Neural progenitor cell (in vitro differentiated cells): Measurements from ENCODE around the gene PLEKHG1. TPM values are rescaled to one million over a fixed set of nuclear protein-coding genes. Genes with fewer than 3 reads are reported as not detected.

ENCODE experiments used
- DNase-seq: peaks from one replicate; pipeline ENCODE4 v3.0.0-alpha.2; 2016; ENCODE audit warnings: low spot score
- H2AFZ ChIP-seq: fragments of 200-600 bp; sonication (generic); replicated peaks from 2 replicates; pipeline ENCODE4 v1.6.1; 2016; ENCODE audit warnings: antibody characterized with exemption
- H3F3A ChIP-seq: fragments of 200-600 bp; sonication (generic); 2 replicates; pipeline ENCODE4 v1.6.1; 2016; ENCODE audit warnings: antibody characterized with exemption, low read depth
- H3K27ac ChIP-seq: fragments of 200-600 bp; sonication (generic); 2 replicates; pipeline ENCODE4 v1.5.1; 2016; ENCODE audit warnings: mild to moderate bottlenecking
- H3K27me3 ChIP-seq: fragments of 200-600 bp; sonication (generic); 2 replicates; pipeline ENCODE4 v1.6.1; 2016; ENCODE audit warnings: mild to moderate bottlenecking, moderate library complexity
- H3K36me3 ChIP-seq: fragments of 200-600 bp; sonication (generic); 2 replicates; pipeline ENCODE4 v1.5.1; 2016
- H3K4me1 ChIP-seq: fragments of 200-600 bp; sonication (generic); 2 replicates; pipeline ENCODE4 v1.6.1; 2016; ENCODE audit warnings: mixed run types
- H3K4me2 ChIP-seq: fragments of 200-600 bp; sonication (generic); 2 replicates; pipeline ENCODE4 v1.6.1; 2016
- H3K4me3 ChIP-seq: fragments of 200-600 bp; sonication (generic); 2 replicates; pipeline ENCODE4 v1.5.1; 2016
- H3K79me2 ChIP-seq: fragments of 200-600 bp; sonication (generic); 2 replicates; pipeline ENCODE4 v1.6.1; 2016; ENCODE audit warnings: low read depth
- H3K9ac ChIP-seq: fragments of 200-600 bp; sonication (generic); 2 replicates; pipeline ENCODE4 v1.6.1; 2016
- H3K9me3 ChIP-seq: fragments of 200-600 bp; sonication (generic); 2 replicates; pipeline ENCODE4 v1.5.1; 2016; ENCODE audit warnings: low read depth
- H4K20me1 ChIP-seq: fragments of 200-600 bp; sonication (generic); 2 replicates; pipeline ENCODE4 v1.6.1; 2016; ENCODE audit warnings: low read depth
- H3K27ac Mint-ChIP-seq: 3 replicates; pipeline ENCODE4 v1.8.0; 2021; ENCODE audit warnings: mixed read lengths
- H3K27me3 Mint-ChIP-seq: 2 replicates; pipeline ENCODE4 v1.8.0; 2022; ENCODE audit warnings: low read depth, mild to moderate bottlenecking, inconsistent platforms, moderate library complexity, mixed read lengths; ENCODE audit not compliant: insufficient read depth
- H3K36me3 Mint-ChIP-seq: 3 replicates; pipeline ENCODE4 v1.8.0; 2021; ENCODE audit warnings: mixed read lengths
- H3K4me1 Mint-ChIP-seq: 3 replicates; pipeline ENCODE4 v1.8.0; 2021; ENCODE audit warnings: mixed read lengths
- H3K4me3 Mint-ChIP-seq: 3 replicates; pipeline ENCODE4 v1.8.0; 2021; ENCODE audit warnings: mild to moderate bottlenecking, moderate library complexity, mixed read lengths
- H3K9me3 Mint-ChIP-seq: 3 replicates; pipeline ENCODE4 v1.8.0; 2020; ENCODE audit warnings: mixed read lengths
- EZH2 ChIP-seq: fragments of 200-600 bp; sonication (generic); IDR thresholded peaks from 2 replicates; pipeline ENCODE4 v1.6.1; 2017; ENCODE audit warnings: antibody characterized with exemption, mild to moderate bottlenecking, moderate library complexity
- EZH2phosphoT487 ChIP-seq: fragments of 200-600 bp; sonication (generic); IDR thresholded peaks from 2 replicates; pipeline ENCODE4 v1.6.1; 2017; ENCODE audit warnings: antibody characterized with exemption
- total RNA-seq: library from RNA; depleted of rRNA; stranded (reverse); fragments of >200 nt; gene quantifications from 2 replicates; pipeline ENCODE4 v1.2.3, GENCODE V29; 2015; ENCODE audit warnings: low replicate concordance
- TF ChIP-seq, protein P1 (sequence below): fragments of 200-600 bp; sonication (generic); IDR thresholded peaks from 2 replicates; pipeline ENCODE4 v1.5.1; 2017; ENCODE audit warnings: antibody characterized with exemption, mild to moderate bottlenecking

The PLEKHG1 gene
- total RNA-seq, 1 donor from 2014 or later: 4.7 TPM

GRCh38 chr6:150620763-150621162, 21.1 kb downstream of the PLEKHG1 start:
- no peak overlapping the region for H3K4me2 ChIP-seq
- H3K36me3 ChIP-seq: no peaks in the 10 kb centered on the region
- peaks cover 25% of the 10 kb centered on the region for H3K4me1 Mint-ChIP-seq
- no peak overlapping the region for H3K27ac Mint-ChIP-seq
- no peaks in the 10 kb centered on the region for H3K9me3 ChIP-seq
- no peak overlapping the region for H2AFZ ChIP-seq
- H3K27me3 Mint-ChIP-seq: peaks cover 4% of the 10 kb centered on the region
- TF ChIP-seq EZH2phosphoT487: no peak
- no peak for TF ChIP-seq EZH2
- TF ChIP-seq, protein P1, sequence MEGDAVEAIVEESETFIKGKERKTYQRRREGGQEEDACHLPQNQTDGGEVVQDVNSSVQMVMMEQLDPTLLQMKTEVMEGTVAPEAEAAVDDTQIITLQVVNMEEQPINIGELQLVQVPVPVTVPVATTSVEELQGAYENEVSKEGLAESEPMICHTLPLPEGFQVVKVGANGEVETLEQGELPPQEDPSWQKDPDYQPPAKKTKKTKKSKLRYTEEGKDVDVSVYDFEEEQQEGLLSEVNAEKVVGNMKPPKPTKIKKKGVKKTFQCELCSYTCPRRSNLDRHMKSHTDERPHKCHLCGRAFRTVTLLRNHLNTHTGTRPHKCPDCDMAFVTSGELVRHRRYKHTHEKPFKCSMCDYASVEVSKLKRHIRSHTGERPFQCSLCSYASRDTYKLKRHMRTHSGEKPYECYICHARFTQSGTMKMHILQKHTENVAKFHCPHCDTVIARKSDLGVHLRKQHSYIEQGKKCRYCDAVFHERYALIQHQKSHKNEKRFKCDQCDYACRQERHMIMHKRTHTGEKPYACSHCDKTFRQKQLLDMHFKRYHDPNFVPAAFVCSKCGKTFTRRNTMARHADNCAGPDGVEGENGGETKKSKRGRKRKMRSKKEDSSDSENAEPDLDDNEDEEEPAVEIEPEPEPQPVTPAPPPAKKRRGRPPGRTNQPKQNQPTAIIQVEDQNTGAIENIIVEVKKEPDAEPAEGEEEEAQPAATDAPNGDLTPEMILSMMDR: no peak
- no peak overlapping the region for H3K4me3 ChIP-seq
- no peak overlapping the region for H3K27ac ChIP-seq
- no peaks in the 10 kb centered on the region for H3K27me3 ChIP-seq
- no peaks in the 10 kb centered on the region for H4K20me1 ChIP-seq
- H3K36me3 Mint-ChIP-seq: peaks cover 32% of the 10 kb centered on the region
- H3K9me3 Mint-ChIP-seq: peaks cover 16% of the 10 kb centered on the region
- no peak for DNase-seq
- peaks cover 22% of the 10 kb centered on the region for H3K4me1 ChIP-seq
- H3K79me2 ChIP-seq: no peaks in the 10 kb centered on the region
- H3K9ac ChIP-seq: no peak overlapping the region
- H3F3A ChIP-seq: peaks cover 8% of the 10 kb centered on the region
- H3K4me3 Mint-ChIP-seq: no peak overlapping the region

DNA sequence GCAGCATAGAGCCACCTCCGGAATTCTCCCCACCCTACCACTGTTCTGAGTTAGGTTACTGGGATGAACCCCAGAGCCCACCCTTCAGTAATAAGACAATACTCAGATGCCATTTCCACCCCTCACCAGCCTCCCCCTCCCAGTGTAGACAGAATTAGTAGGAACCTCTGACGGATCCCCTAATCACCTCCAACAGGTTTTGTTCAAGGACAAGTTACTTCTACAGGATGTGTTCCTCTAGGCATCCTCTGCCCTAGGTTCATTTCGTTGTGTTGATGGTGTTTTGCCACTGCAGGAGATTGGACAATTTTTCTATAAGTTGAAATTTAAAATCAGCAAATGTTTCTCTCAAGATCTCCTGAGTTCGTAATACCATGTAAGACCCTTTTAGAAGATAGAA, 22.8 kb downstream of the PLEKHG1 start:
- no peak overlapping the region for H2AFZ ChIP-seq
- H3K4me3 Mint-ChIP-seq: no peak overlapping the region
- H3K36me3 ChIP-seq: no peaks in the 10 kb centered on the region
- no peaks in the 10 kb centered on the region for H3K9me3 ChIP-seq
- peaks cover 14% of the 10 kb centered on the region for H3K4me1 Mint-ChIP-seq
- no peak overlapping the region for H3K4me2 ChIP-seq
- no peaks in the 10 kb centered on the region for H3K27me3 ChIP-seq
- H3K36me3 Mint-ChIP-seq: peaks cover 41% of the 10 kb centered on the region
- no peaks in the 10 kb centered on the region for H3K79me2 ChIP-seq
- peaks cover 3% of the 10 kb centered on the region for H3F3A ChIP-seq
- no peak overlapping the region for H3K4me3 ChIP-seq
- H3K27me3 Mint-ChIP-seq: peaks cover 3% of the 10 kb centered on the region
- H3K9me3 Mint-ChIP-seq: peaks cover 27% of the 10 kb centered on the region
- no peaks in the 10 kb centered on the region for H4K20me1 ChIP-seq
- peaks cover 13% of the 10 kb centered on the region for H3K4me1 ChIP-seq
- TF ChIP-seq EZH2phosphoT487 (no peak), EZH2 (no peak)
- TF ChIP-seq, protein P1: no peak
- no peak for DNase-seq
- no peak overlapping the region for H3K9ac ChIP-seq
- no peak overlapping the region for H3K27ac ChIP-seq
- no peak overlapping the region for H3K27ac Mint-ChIP-seq

- Mint-ChIP-seq H3K27ac (no peak overlapping the region), H3K27me3 (peaks cover 3% of the 10 kb centered on the region), H3K36me3 (peaks cover 41% of the 10 kb centered on the region), H3K4me3 (no peak overlapping the region), H3K4me1 (peaks cover 9% of the 10 kb centered on the region), H3K9me3 (peaks cover 27% of the 10 kb centered on the region)
- no peak overlapping the region for H3K27ac ChIP-seq
- H4K20me1 ChIP-seq: no peaks in the 10 kb centered on the region
- no peaks in the 10 kb centered on the region for H3K79me2 ChIP-seq
- H2AFZ ChIP-seq: no peak overlapping the region
- peaks cover 6% of the 10 kb centered on the region for H3K4me1 ChIP-seq
- H3K4me2 ChIP-seq: no peak overlapping the region
- no peaks in the 10 kb centered on the region for H3K27me3 ChIP-seq
- no peaks in the 10 kb centered on the region for H3K36me3 ChIP-seq
- no peak overlapping the region for H3K9ac ChIP-seq
- no peak overlapping the region for H3K4me3 ChIP-seq
- H3K9me3 ChIP-seq: no peaks in the 10 kb centered on the region
- no peaks in the 10 kb centered on the region for H3F3A ChIP-seq
- TF ChIP-seq, protein P1: no peak
- no peak for TF ChIP-seq EZH2
- no peak for TF ChIP-seq EZH2phosphoT487
- DNase-seq: no peak
These were observed 23.5 kb downstream of the PLEKHG1 start for GRCh38 chr6:150622941-150623874.
